Body of pancreas (tissue), 4 donors: ENCODE measurements around the gene ACVR2B. TPM values are rescaled to one million over a fixed set of nuclear protein-coding genes. Genes with fewer than 3 reads are reported as not detected.

Experiments used
- ATAC-seq: fragments of 150-250 bp; one replicate; pipeline ENCODE4 v1.9.1; 2016
- DNase-seq, 4 donors: peaks; one replicate each; pipeline ENCODE4 v3.0.0-alpha.2; 2019
- H3K27ac ChIP-seq, 4 donors: fragments of 200-600 bp; sonication (generic); 1 replicate in 3 of 4; 2 replicates in 1 of 4; pipeline versions ENCODE4 v1.5.1 to v1.6.1; 2016 to 2019; ENCODE audit warnings: mild to moderate bottlenecking in 1 of 4, mixed read lengths in 1 of 4, moderate library complexity in 1 of 4
- H3K27me3 ChIP-seq, 2 donors: fragments of 200-600 bp; sonication (generic); one replicate each; pipeline ENCODE4 v1.6.0; 2016; ENCODE audit warnings: mild to moderate bottlenecking in 1 of 2
- H3K36me3 ChIP-seq, 2 donors: fragments of 200-600 bp; sonication (generic); replicated peaks in 1 of 2; 2 replicates each; pipeline ENCODE4 v1.5.1; 2016; ENCODE audit warnings: low read depth in 2 of 2; ENCODE audit not compliant: insufficient read depth in 1 of 2
- H3K4me1 ChIP-seq: fragments of 200-600 bp; sonication (generic); one replicate; pipeline ENCODE4 v1.6.0; 2016
- H3K4me3 ChIP-seq, 2 donors: fragments of 200-600 bp; sonication (generic); 1 replicate in 1 of 2; 2 replicates in 1 of 2; pipeline ENCODE4 v1.5.1; 2016 to 2019
- H3K9me3 ChIP-seq, 3 donors: fragments of 200-600 bp; sonication (generic); 1 replicate in 2 of 3; 2 replicates in 1 of 3; pipeline ENCODE4 v1.5.1; 2016
- POLR2A ChIP-seq, 3 donors: fragments of 450-650 bp; IDR thresholded peaks; one replicate each; pipeline ENCODE4 v1.6.1; 2016; ENCODE audit warnings: antibody characterized with exemption in 3 of 3, mild to moderate bottlenecking in 2 of 3
- WGBS, 2 donors: methylation state at CpG; one replicate each; pipeline ENCODE4 v1.1.5; 2017; 5-methylcytosine and 5-hydroxymethylcytosine counted together
- intact Hi-C: fragments of 100-400 bp; cut with DNase I; formaldehyde crosslinking; loops from one replicate; pipeline ENCODE4 v1.15.1; 2023
- total RNA-seq, 2 donors: library from RNA; depleted of rRNA; stranded (reverse); fragments of >200 nt; gene quantifications; one replicate each; pipeline ENCODE4 v1.1.0, GENCODE V29; 2016
- TF ChIP-seq, protein P1 (sequence below), 7 experiments: fragments of 450-650 bp in 4 of 7; fragments of 200-600 bp in 3 of 7; sonication (generic) in 3 of 7; IDR thresholded peaks; one replicate each; pipeline ENCODE4 v1.5.1; 2016 to 2019; ENCODE audit warnings: antibody characterized with exemption in 7 of 7

ACVR2B gene
- total RNA-seq, 2 donors from 2014 or later, result 7.3 to 18.1 TPM

DNA sequence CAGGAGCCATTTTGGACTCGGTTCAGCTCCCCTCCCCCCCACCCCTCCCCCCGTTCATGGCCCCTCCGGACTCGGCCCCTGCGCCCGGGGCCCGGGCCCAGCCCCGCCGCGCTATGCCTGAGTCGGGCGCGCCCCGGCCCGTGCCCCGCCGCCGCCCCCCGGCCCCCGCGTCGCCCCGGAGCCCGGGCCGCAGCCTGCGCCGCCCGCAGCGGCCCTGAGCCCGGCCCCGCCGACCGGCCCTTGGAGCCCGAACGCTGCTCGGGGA is 155 bp downstream of the ACVR2B start:
- H3K27ac ChIP-seq, result peak overlapping the region; percentile 89 to 92 (median 90)

DNA sequence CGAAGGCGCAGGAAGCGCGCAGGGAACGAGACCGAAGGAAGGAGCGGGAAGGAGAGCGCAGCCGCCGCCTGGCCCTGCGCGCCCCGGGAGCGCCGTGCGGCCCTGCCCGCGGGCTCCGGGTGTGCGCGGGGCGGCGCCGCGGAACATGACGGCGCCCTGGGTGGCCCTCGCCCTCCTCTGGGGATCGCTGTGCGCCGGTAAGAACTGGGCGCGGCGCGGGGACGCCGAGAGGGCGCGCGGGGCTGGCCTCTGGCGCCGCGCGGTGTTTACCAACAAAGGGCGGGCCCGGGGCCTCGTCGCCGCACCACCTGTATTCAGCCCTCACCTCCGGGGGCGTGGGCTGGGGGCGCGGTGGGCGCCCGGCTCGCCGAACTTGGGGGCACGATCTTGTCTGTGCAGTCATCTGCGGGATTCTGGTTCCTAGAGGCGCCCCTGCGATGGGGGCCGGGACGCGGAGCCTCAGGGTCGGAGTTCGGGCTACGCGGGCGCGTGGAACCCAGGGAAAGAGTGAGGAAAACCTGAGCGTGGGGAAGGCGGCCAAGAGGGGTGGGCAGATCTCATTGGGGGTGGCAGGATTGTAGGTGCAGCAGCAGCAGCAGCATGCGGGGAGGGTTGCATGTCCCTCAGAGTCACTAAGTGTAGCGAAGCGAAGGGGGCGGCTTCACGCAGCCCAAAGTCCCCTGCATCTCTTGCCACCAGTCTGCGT is 641 bp downstream of the ACVR2B start:
- peak; percentile 42 to 62 (median 50) for DNase-seq

More for the DNA sequence above, 155 bp downstream of the ACVR2B start:
- DNase-seq (no peak), ATAC-seq (no peak)
- Histone ChIP-seq H3K4me1 (peaks cover 49% of the 10 kb centered on the region), H3K36me3 (no peaks in the 10 kb centered on the region), H3K4me3 (peak overlapping the region in 1 of 2 donors; percentile 48), H3K9me3 (no peaks in the 10 kb centered on the region), H3K27me3 (no peaks in the 10 kb centered on the region)
- TF ChIP-seq POLR2A (IDR thresholded peaks at IDR 0.05), result no peak
- TF ChIP-seq, protein P1, sequence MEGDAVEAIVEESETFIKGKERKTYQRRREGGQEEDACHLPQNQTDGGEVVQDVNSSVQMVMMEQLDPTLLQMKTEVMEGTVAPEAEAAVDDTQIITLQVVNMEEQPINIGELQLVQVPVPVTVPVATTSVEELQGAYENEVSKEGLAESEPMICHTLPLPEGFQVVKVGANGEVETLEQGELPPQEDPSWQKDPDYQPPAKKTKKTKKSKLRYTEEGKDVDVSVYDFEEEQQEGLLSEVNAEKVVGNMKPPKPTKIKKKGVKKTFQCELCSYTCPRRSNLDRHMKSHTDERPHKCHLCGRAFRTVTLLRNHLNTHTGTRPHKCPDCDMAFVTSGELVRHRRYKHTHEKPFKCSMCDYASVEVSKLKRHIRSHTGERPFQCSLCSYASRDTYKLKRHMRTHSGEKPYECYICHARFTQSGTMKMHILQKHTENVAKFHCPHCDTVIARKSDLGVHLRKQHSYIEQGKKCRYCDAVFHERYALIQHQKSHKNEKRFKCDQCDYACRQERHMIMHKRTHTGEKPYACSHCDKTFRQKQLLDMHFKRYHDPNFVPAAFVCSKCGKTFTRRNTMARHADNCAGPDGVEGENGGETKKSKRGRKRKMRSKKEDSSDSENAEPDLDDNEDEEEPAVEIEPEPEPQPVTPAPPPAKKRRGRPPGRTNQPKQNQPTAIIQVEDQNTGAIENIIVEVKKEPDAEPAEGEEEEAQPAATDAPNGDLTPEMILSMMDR (IDR thresholded peaks at IDR 0.05), result no peak
- 1% methylated on average over 12 of the region's 36 CpGs; no CpG with 5 or more reads in 1 of the 2 donors for WGBS, 2 donors
- intact Hi-C loops, result no loop called here

DNA sequence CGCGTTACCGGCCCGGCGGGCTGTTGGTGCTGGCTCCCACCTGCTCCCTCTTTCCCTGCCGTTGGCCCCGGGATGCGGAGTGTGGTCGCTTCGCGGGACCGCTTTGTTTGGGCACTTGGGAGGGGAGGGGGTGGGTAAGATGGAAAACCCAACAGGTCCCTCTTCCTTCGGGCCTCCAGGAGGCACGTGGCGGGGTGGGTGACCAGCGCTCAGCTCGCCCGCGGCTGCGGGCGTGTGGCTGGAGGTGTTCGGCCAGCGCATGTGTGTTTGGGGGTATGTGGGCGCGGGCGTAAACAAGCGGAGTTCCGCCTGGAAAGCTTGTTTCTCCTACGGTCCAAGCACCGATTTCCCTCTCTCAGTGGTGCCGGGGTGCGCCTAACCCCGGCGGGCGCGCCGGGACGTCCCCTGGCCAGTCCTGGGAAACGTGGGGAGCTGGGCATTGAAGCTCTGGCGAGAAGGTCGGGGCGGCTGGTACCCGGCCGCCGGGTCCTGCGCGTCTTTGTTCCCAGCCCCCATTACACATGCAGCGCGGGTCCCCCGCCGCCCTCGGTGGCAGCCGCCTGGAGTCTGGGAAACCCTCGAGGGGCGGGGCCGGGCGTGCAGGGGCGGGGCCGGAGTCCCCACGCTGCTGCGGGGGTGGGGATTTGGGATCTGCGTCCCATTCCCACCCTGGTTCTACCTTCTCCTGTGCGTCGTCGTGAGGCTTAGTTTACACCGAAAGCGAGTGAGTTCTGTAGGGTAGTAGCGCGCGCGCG is 1.4 kb downstream of the ACVR2B start:
- ATAC-seq (peak; percentile 59), DNase-seq (peak; percentile 87 to 92 (median 90))
- H3K4me3 ChIP-seq, result peak overlapping the region; percentile 48 to 62
- WGBS, 2 donors, result 0% methylated on average over 2 to 67 of the region's 72 CpGs
- peaks cover 51% of the 10 kb centered on the region for H3K4me1 ChIP-seq
- intact Hi-C loops, result no loop called here
- no peaks in the 10 kb centered on the region for H3K36me3 ChIP-seq
- no peaks in the 10 kb centered on the region for H3K27me3 ChIP-seq
- H3K9me3 ChIP-seq, result no peaks in the 10 kb centered on the region
- TF ChIP-seq, protein P1 (IDR thresholded peaks at IDR 0.05), result no peak
- TF ChIP-seq POLR2A (IDR thresholded peaks at IDR 0.05), result peak in 1 of 3 donors; percentile 86
- H3K27ac ChIP-seq, result peak overlapping the region; percentile 89 to 92 (median 90)

More for the DNA sequence above, 641 bp downstream of the ACVR2B start:
- Histone ChIP-seq H3K27me3 (no peaks in the 10 kb centered on the region), H3K36me3 (no peaks in the 10 kb centered on the region), H3K4me3 (peak overlapping the region; percentile 48 to 62), H3K4me1 (peaks cover 51% of the 10 kb centered on the region), H3K9me3 (no peaks in the 10 kb centered on the region), H3K27ac (peak overlapping the region; percentile 89 to 92 (median 90))
- ATAC-seq, result peak; percentile 45
- 0 to 2% methylated on average over 15 to 72 of the region's 78 CpGs for WGBS, 2 donors
- peak in 2 of 3 donors; percentile 20 to 25 for TF ChIP-seq POLR2A (IDR thresholded peaks at IDR 0.05)
- TF ChIP-seq, protein P1 (IDR thresholded peaks at IDR 0.05), result peak in 1 of 7 experiments; percentile 10
- intact Hi-C loops, result no loop called here

DNA sequence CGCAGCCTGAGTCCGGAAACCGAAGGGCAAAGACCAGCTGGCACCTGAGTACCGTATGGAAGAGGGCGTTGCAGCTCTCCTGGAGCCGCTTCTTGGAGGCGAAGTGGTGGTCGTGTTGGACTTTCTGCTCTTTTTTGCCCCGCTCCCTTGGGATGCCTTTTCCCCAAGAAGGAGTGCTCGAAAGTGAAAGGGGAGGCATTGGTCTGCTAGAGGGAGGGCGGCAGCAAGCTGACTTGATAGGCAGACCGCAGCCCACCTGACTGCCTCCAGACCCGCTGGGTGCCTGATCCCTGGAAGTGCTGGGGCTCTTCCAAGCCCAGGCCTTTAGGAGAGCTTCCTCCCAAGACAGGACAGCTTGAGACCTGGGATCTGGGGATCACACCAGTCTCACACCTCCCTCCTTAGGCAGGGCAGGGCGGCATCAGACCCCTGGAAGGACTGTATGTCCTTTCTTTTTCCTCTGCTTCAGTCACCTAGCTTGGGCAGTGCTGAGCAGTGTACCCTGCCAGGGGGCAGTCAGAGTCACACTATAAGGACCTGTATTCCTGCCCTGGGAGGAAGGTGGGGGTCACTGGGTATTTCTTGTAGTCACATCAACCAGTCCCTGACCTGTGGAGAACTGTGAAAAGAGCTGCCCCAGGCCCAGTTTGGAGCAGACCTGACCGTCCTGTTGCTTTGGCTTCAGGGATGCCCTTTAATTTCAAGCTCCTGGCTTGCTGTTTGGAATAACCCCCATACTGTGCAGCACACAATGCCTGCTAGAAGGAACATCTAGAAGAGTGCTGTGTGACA is 2.1 kb downstream of the ACVR2B start:
- peak overlapping the region; percentile 89 to 92 (median 90) for H3K27ac ChIP-seq
- TF ChIP-seq, protein P1 (IDR thresholded peaks at IDR 0.05), result no peak
- peak in 2 of 3 donors; percentile 38 to 80 for TF ChIP-seq POLR2A (IDR thresholded peaks at IDR 0.05)
- no peak for DNase-seq
- H3K27me3 ChIP-seq, result no peaks in the 10 kb centered on the region
- 6 to 40% methylated on average over 3 to 15 of the region's 15 CpGs for WGBS, 2 donors
- no peak for ATAC-seq
- H3K4me1 ChIP-seq, result peaks cover 58% of the 10 kb centered on the region
- no peaks in the 10 kb centered on the region for H3K36me3 ChIP-seq
- intact Hi-C loops, result no loop called here
- H3K9me3 ChIP-seq, result no peaks in the 10 kb centered on the region
- H3K4me3 ChIP-seq, result peak overlapping the region; percentile 48 to 62
